Endothelial cell of umbilical vein (primary cell): ENCODE data around the gene SGCG.

Source experiments
- POLR2A ChIP-seq: IDR thresholded peaks from 2 replicates; pipeline ENCODE4 v1.6.1; 2012; ENCODE audit warnings: low read depth, mild to moderate bottlenecking, control low read depth, low read length
- TF ChIP-seq, protein P1 (sequence below), 2 donors: IDR thresholded peaks; 1 replicate in 1 of 2; 2 replicates in 1 of 2; pipeline ENCODE4 v1.5.1; 2011; ENCODE audit warnings: low read length in 2 of 2, mild to moderate bottlenecking in 2 of 2, moderate library complexity in 2 of 2, control low read depth in 1 of 2, inconsistent platforms in 1 of 2, low read depth in 1 of 2; ENCODE audit not compliant: insufficient read depth in 1 of 2; ENCODE audit errors: extremely low read depth in 1 of 2

GRCh38 chr13:23185542-23185941 is 4.8 kb downstream of the SGCG start:
- TF ChIP-seq, protein P1, sequence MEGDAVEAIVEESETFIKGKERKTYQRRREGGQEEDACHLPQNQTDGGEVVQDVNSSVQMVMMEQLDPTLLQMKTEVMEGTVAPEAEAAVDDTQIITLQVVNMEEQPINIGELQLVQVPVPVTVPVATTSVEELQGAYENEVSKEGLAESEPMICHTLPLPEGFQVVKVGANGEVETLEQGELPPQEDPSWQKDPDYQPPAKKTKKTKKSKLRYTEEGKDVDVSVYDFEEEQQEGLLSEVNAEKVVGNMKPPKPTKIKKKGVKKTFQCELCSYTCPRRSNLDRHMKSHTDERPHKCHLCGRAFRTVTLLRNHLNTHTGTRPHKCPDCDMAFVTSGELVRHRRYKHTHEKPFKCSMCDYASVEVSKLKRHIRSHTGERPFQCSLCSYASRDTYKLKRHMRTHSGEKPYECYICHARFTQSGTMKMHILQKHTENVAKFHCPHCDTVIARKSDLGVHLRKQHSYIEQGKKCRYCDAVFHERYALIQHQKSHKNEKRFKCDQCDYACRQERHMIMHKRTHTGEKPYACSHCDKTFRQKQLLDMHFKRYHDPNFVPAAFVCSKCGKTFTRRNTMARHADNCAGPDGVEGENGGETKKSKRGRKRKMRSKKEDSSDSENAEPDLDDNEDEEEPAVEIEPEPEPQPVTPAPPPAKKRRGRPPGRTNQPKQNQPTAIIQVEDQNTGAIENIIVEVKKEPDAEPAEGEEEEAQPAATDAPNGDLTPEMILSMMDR (IDR thresholded peaks at IDR 0.05; ENCODE audit: extremely low read depth in 1 of 2, insufficient read depth in 1 of 2, low read depth in 1 of 2, low read length in 2 of 2) = no peak
- no peak for TF ChIP-seq POLR2A
